Astrocyte of the spinal cord (primary cell): ENCODE measurements around the gene PRPH.
"Not testable (repeated sequence)": the region's sequence is repeated elsewhere in the genome, so short reads cannot be mapped to it uniquely, and the experiment has no call there.

Experiments used
- DNase-seq: peaks from one replicate; pipeline ENCODE4 v3.0.0; 2011; ENCODE audit warnings: low read depth, low spot score
- H3K4me3 ChIP-seq: 2 replicates; pipeline ENCODE4 v1.5.1; 2011; ENCODE audit warnings: low read depth, mild to moderate bottlenecking, low read length, moderate library complexity
- CTCF ChIP-seq: IDR thresholded peaks from 2 replicates; pipeline ENCODE4 v1.5.1; 2012; ENCODE audit warnings: low read depth, mild to moderate bottlenecking, low read length, inconsistent platforms
- in situ Hi-C: cut with HindIII; loops from 2 replicates; pipeline ENCODE4 v1.10.0; 2017; ENCODE audit warnings: low sequenced_read_pairs

The PRPH gene

GRCh38 chr12:49295082-49295936, at the start of gene PRPH:
Gene PRPH, plus strand, starts transcription at chr12:49295147. Its CDS starts 54 bp downstream, at chr12:49295201.
- H3K4me3 ChIP-seq, result no peak within 1 kb of the TSS
- no peak for DNase-seq
- in situ Hi-C loops, result no loop called here
- no peak for TF ChIP-seq CTCF

- TF ChIP-seq CTCF, result no peak
- in situ Hi-C loops, result no loop called here
- no peak for DNase-seq
- no peak overlapping the region for H3K4me3 ChIP-seq
Observed at GRCh38 chr12:49251357-49251756, 43.6 kb upstream of the PRPH start.

- no peak for TF ChIP-seq CTCF
- DNase-seq, result peak; percentile 30
- no peak overlapping the region for H3K4me3 ChIP-seq
- in situ Hi-C loops, result no loop called here
Observed at GRCh38 chr12:49253033-49253623, 41.8 kb upstream of the PRPH start.

GRCh38 chr12:49255456-49255855, 39.5 kb upstream of the PRPH start:
- H3K4me3 ChIP-seq, in situ Hi-C loops, DNase-seq: not testable (repeated sequence)

GRCh38 chr12:49255857-49256637, 38.9 kb upstream of the PRPH start:
- DNase-seq, result no peak
- no peak for TF ChIP-seq CTCF
- in situ Hi-C loops, result no loop called here
- no peak overlapping the region for H3K4me3 ChIP-seq

- DNase-seq, H3K4me3 ChIP-seq, in situ Hi-C loops: not testable (repeated sequence)
Observed at GRCh38 chr12:49257508-49258184, 37.3 kb upstream of the PRPH start.

GRCh38 chr12:49259452-49259851, 35.5 kb upstream of the PRPH start:
- no peak overlapping the region for H3K4me3 ChIP-seq
- no peak for DNase-seq
- no peak for TF ChIP-seq CTCF
- in situ Hi-C loops, result no loop called here
